Right renal cortex interstitium (tissue), 3 donors: ENCODE measurements around the gene FKBP2. TPM values are rescaled to one million over a fixed set of nuclear protein-coding genes. Genes with fewer than 3 reads are reported as not detected.
"Not testable (repeated sequence)": the region's sequence is repeated elsewhere in the genome, so short reads cannot be mapped to it uniquely, and the experiment has no call there.

ENCODE experiments used
- DNase-seq, 3 donors: peaks; one replicate each; pipeline ENCODE4 v3.0.0-alpha.2; 2013; ENCODE audit warnings: low read depth in 3 of 3, low spot score in 2 of 3
- polyA plus RNA-seq, 3 donors: library from polyadenylated mRNA; unstranded; fragments of 120-200 nt; gene quantifications; one replicate each; pipeline ENCODE4 v1.2.1, GENCODE V29; 2013; ENCODE audit not compliant: insufficient read length in 3 of 3

FKBP2 gene
- polyA plus RNA-seq, 3 donors, result 84.9 to 99.3 (median 91.9) TPM

GRCh38 chr11:64232182-64232966 lies 8.5 kb upstream of the FKBP2 start:
- no peak for DNase-seq

GRCh38 chr11:64232967-64233315 lies 8.0 kb upstream of the FKBP2 start:
- DNase-seq, result no peak

- no peak for DNase-seq
These were observed 6.8 kb upstream of the FKBP2 start, which contains the start of gene VEGFB for GRCh38 chr11:64233913-64234586. Gene VEGFB (plus strand): TSS chr11:64234584. CDS start chr11:64234834, 250 bp downstream.

GRCh38 chr11:64234647-64235379 lies 6.1 kb upstream of the FKBP2 start:
- DNase-seq, result no peak

GRCh38 chr11:64235437-64236161 lies 5.3 kb upstream of the FKBP2 start:
- DNase-seq, result no peak

- no peak for DNase-seq
These were observed 3.4 kb upstream of the FKBP2 start for GRCh38 chr11:64237484-64237951.

- DNase-seq, result no peak
These were observed 2.8 kb upstream of the FKBP2 start for GRCh38 chr11:64238076-64238475.

GRCh38 chr11:64238999-64239398 lies 1.9 kb upstream of the FKBP2 start:
- no peak for DNase-seq

- no peak for DNase-seq
These were observed 1.0 kb upstream of the FKBP2 start for GRCh38 chr11:64239662-64240434.

GRCh38 chr11:64241241-64241490 lies 271 bp downstream of the FKBP2 start:
- DNase-seq, result peak in 2 of 3 donors; percentile 96 to 97

GRCh38 chr11:64241491-64242374 lies 838 bp downstream of the FKBP2 start:
- peak in 1 of 3 donors; percentile 94 for DNase-seq

GRCh38 chr11:64243236-64243854 lies 2.5 kb downstream of the FKBP2 start:
- DNase-seq, result no peak

- no peak for DNase-seq
These were observed 3.2 kb downstream of the FKBP2 start for GRCh38 chr11:64244107-64244506.

GRCh38 chr11:64244966-64245365 lies 4.1 kb downstream of the FKBP2 start:
- no peak for DNase-seq

- no peak for DNase-seq
These were observed 4.5 kb downstream of the FKBP2 start for GRCh38 chr11:64245401-64245796.

GRCh38 chr11:64245797-64246620 lies 5.1 kb downstream of the FKBP2 start:
- no peak for DNase-seq

GRCh38 chr11:64246621-64246870 lies 5.7 kb downstream of the FKBP2 start:
- not testable (repeated sequence) for DNase-seq
